Activated naive CD8-positive, alpha-beta T cell treated with anti-CD3 and anti-CD28 coated beads, Interleukin-2, amount 10 ng/mL, durations not matched to agents 7 days and 5 days (primary cell): ENCODE results near the gene RMND1. TPM values are rescaled to one million over a fixed set of nuclear protein-coding genes. Genes with fewer than 3 reads are reported as not detected.
"Not testable (repeated sequence)": the region's sequence is repeated elsewhere in the genome, so short reads cannot be mapped to it uniquely, and the experiment has no call there.

Source experiments
- ATAC-seq: fragments of 150-1000 bp; cut with Tn5 transposase; one replicate; pipeline ENCODE4 v1.10.0; 2021; ENCODE audit warnings: low read depth, moderate library complexity
- POLR2A ChIA-PET: fragments of 350-600 bp; sonication (Branson Sonifier 250); formaldehyde crosslinking; loops from one replicate; lab custom pipeline; 2021; ENCODE audit warnings: antibody characterized with exemption; lab: Charles Lee
- DNase-seq: peaks from one replicate; pipeline ENCODE4 v3.0.0; 2021
- H3K27ac Mint-ChIP-seq: one replicate; pipeline ENCODE4 v1.8.0; 2022; ENCODE audit warnings: mild to moderate bottlenecking, mixed read lengths
- H3K27me3 Mint-ChIP-seq: one replicate; pipeline ENCODE4 v1.8.0; 2022; ENCODE audit warnings: mild to moderate bottlenecking, moderate library complexity, mixed read lengths
- H3K36me3 Mint-ChIP-seq: one replicate; pipeline ENCODE4 v1.8.0; 2021; ENCODE audit warnings: mild to moderate bottlenecking, mixed read lengths
- H3K4me1 Mint-ChIP-seq: one replicate; pipeline ENCODE4 v1.8.0; 2021; ENCODE audit warnings: mixed read lengths
- H3K4me3 Mint-ChIP-seq: one replicate; pipeline ENCODE4 v1.8.0; 2022; ENCODE audit warnings: mild to moderate bottlenecking, moderate library complexity, mixed read lengths
- H3K9me3 Mint-ChIP-seq: one replicate; pipeline ENCODE4 v1.8.0; 2021; ENCODE audit warnings: mixed read lengths
- total RNA-seq, 2 experiments: library from RNA; stranded (reverse); gene quantifications; one replicate each; pipeline ENCODE4 v1.2.3, GENCODE V29; 2021

RMND1 gene
- total RNA-seq, 2 experiments from 2014 or later: 20.6 to 22.0 TPM

- Mint-ChIP-seq H3K4me1 (peaks cover 7% of the 10 kb centered on the region), H3K27me3 (no peaks in the 10 kb centered on the region), H3K27ac (no peak overlapping the region), H3K36me3 (peaks cover 19% of the 10 kb centered on the region), H3K4me3 (no peak overlapping the region), H3K9me3 (no peaks in the 10 kb centered on the region)
- DNase-seq (no peak), ATAC-seq (no peak)
- POLR2A ChIA-PET: no interaction called here
These were observed 93.5 kb downstream of the RMND1 start for GRCh38 chr6:151358475-151358874.

- peaks cover 18% of the 10 kb centered on the region for H3K36me3 Mint-ChIP-seq
- POLR2A ChIA-PET: no interaction called here
- DNase-seq: no peak
- H3K4me1 Mint-ChIP-seq: peaks cover 7% of the 10 kb centered on the region
- no peaks in the 10 kb centered on the region for H3K27me3 Mint-ChIP-seq
- no peaks in the 10 kb centered on the region for H3K9me3 Mint-ChIP-seq
- no peak overlapping the region for H3K4me3 Mint-ChIP-seq
- no peak for ATAC-seq
- H3K27ac Mint-ChIP-seq: no peak overlapping the region
These were observed 94.0 kb downstream of the RMND1 start for GRCh38 chr6:151357758-151358436.

DNA sequence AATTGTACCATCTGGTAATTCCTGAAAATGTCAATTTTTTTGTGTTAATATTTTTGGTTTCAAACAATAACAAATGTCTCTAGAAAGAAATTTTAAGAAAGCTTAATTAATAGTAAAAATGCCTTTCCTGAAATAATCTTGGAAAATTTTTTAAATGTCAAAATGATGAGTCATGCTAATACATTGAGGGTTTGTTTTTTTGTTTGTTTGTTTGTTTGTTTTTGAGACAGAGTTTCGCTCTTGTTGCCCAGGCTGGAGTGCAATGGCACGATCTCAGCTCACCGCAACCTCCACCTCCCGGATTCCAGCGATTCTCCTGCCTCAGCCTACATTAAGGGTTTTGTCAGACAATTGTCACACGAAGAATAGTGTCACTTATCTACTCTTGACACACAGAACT lies 94.9 kb downstream of the RMND1 start:
- POLR2A ChIA-PET, H3K27me3 Mint-ChIP-seq, H3K4me1 Mint-ChIP-seq, H3K27ac Mint-ChIP-seq, H3K4me3 Mint-ChIP-seq, ATAC-seq, DNase-seq, H3K9me3 Mint-ChIP-seq: not testable (repeated sequence)
- H3K36me3 Mint-ChIP-seq: peaks cover 13% of the 10 kb centered on the region

Other genes with a start within 250 kb of the RMND1 start
- gene AKAP12, start 212.2 kb downstream of the RMND1 start, total RNA-seq: under 1 TPM; 0.06 to 0.11 TPM
- gene ZBTB2, start 60.6 kb downstream of the RMND1 start, total RNA-seq: 10 to 100 TPM; 28.5 to 28.9 TPM
- not detected for gene CCDC170, start 41.9 kb upstream of the RMND1 start, total RNA-seq